HepG2 (cell line): ENCODE measurements around the gene NMUR1. TPM values are rescaled to one million over a fixed set of nuclear protein-coding genes. Genes with fewer than 3 reads are reported as not detected.

Source experiments
- ATRX ChIP-seq: sonication (generic); formaldehyde crosslinking; IDR thresholded peaks from 2 replicates; pipeline ENCODE4 v1.4.0; 2020; ENCODE audit warnings: missing genetic modification reagents, borderline replicate concordance
- CHD4 ChIP-seq: fragments of 200-600 bp; sonication (generic); IDR thresholded peaks from 2 replicates; pipeline ENCODE4 v1.7.0; 2017; ENCODE audit warnings: mild to moderate bottlenecking, low read length, borderline replicate concordance
- CTCF ChIP-seq: sonication (generic); formaldehyde crosslinking; IDR thresholded peaks from 2 replicates; pipeline ENCODE4 v1.5.0; 2020; ENCODE audit warnings: mild to moderate bottlenecking, missing genetic modification reagents, moderate library complexity
- HOXA7 ChIP-seq: sonication (generic); formaldehyde crosslinking; IDR thresholded peaks from 2 replicates; pipeline ENCODE4 v1.8.1; 2022; ENCODE audit warnings: mild to moderate bottlenecking, missing genetic modification reagents, moderate library complexity
- RNF219 ChIP-seq: sonication (generic); formaldehyde crosslinking; IDR thresholded peaks from 2 replicates; pipeline ENCODE4 v1.5.0; 2020; ENCODE audit warnings: mild to moderate bottlenecking, missing genetic modification reagents
- SMAD9 ChIP-seq: sonication (generic); formaldehyde crosslinking; IDR thresholded peaks from 2 replicates; pipeline ENCODE4 v1.5.1; 2020; ENCODE audit warnings: mild to moderate bottlenecking, missing genetic modification reagents
- SMC3 ChIP-seq: IDR thresholded peaks from 2 replicates; pipeline ENCODE4 v1.6.1; 2011; ENCODE audit warnings: low read length, improper control_type of control experiment
- STAG1 ChIP-seq: sonication (generic); formaldehyde crosslinking; IDR thresholded peaks from 2 replicates; pipeline ENCODE4 v1.4.0; 2020; ENCODE audit warnings: missing genetic modification reagents
- TEAD3 ChIP-seq: optimal IDR thresholded peaks from 2 replicates; pipeline ENCODE3; 2016; ENCODE audit warnings: borderline replicate concordance
- TRIM22 ChIP-seq: fragments of 450-650 bp; IDR thresholded peaks from 2 replicates; pipeline ENCODE4 v1.6.1; 2017
- ZBTB7B ChIP-seq: sonication (generic); formaldehyde crosslinking; IDR thresholded peaks from 2 replicates; pipeline ENCODE4 v1.4.0; 2020; ENCODE audit warnings: missing genetic modification reagents
- ZC3H13 ChIP-seq: sonication (generic); formaldehyde crosslinking; IDR thresholded peaks from 2 replicates; pipeline ENCODE4 v1.8.1; 2023; ENCODE audit warnings: mild to moderate bottlenecking, missing genetic modification reagents, moderate library complexity
- ZNF274 ChIP-seq: sonication (generic); formaldehyde crosslinking; IDR thresholded peaks from 2 replicates; pipeline ENCODE4 v1.5.1; 2020; ENCODE audit warnings: mild to moderate bottlenecking, missing genetic modification reagents
- ZNF292 ChIP-seq: sonication (generic); formaldehyde crosslinking; IDR thresholded peaks from 2 replicates; pipeline ENCODE4 v1.8.1; 2022; ENCODE audit warnings: mild to moderate bottlenecking, low read depth, missing genetic modification reagents, borderline replicate concordance
- ZNF687 ChIP-seq: sonication (generic); formaldehyde crosslinking; IDR thresholded peaks from 2 replicates; pipeline ENCODE4 v1.5.1; 2020; ENCODE audit warnings: mild to moderate bottlenecking, missing genetic modification reagents, moderate library complexity
- ZNF775 ChIP-seq: sonication (generic); formaldehyde crosslinking; IDR thresholded peaks from 2 replicates; pipeline ENCODE4 v1.4.0; 2020; ENCODE audit warnings: missing genetic modification reagents, mild to moderate bottlenecking, moderate library complexity, borderline replicate concordance
- ZNF891 ChIP-seq: sonication (generic); formaldehyde crosslinking; IDR thresholded peaks from 2 replicates; pipeline ENCODE4 v1.5.0; 2020; ENCODE audit warnings: mild to moderate bottlenecking, missing genetic modification reagents
- polyA plus RNA-seq, 8 experiments: library from polyadenylated mRNA; depleted of rRNA in 3 of 8; stranded (reverse) in 7 of 8; unstranded in 1 of 8; fragments of >200 nt; fragmentation: Illumina TruSeq in 4 of 8; extraction: Trizol in 4 of 8; gene quantifications; 2 replicates each; pipeline versions ENCODE4 v1.2.1 to v1.2.3, GENCODE V29; 2011 to 2016; ENCODE audit warnings: low read depth in 4 of 8, missing spikeins in 1 of 8, mixed read lengths in 1 of 8; ENCODE audit not compliant: insufficient read depth in 1 of 8
- total RNA-seq, 5 experiments: library from RNA; depleted of rRNA; stranded (reverse); fragments of >200 nt; fragmentation: Illumina TruSeq; extraction: Trizol; gene quantifications; 2 replicates each; pipeline ENCODE4 v1.2.3, GENCODE V29; 2016; ENCODE audit warnings: low read depth in 1 of 5

NMUR1 gene
- total and polyA plus RNA-seq, 2 of the 13 experiments (the other 11 are each of a cell fraction or from before 2014, with no cell fraction given) = not detected

- peak; percentile 25 for TF ChIP-seq ZNF687 (CRISPR knock-in tag)
- no peak for TF ChIP-seq ZBTB7B (CRISPR knock-in tag)
- no peak for TF ChIP-seq CHD4
- no peak for TF ChIP-seq ZC3H13 (CRISPR knock-in tag)
- no peak for TF ChIP-seq RNF219 (CRISPR knock-in tag)
- no peak for TF ChIP-seq TRIM22
- no peak for TF ChIP-seq ATRX (CRISPR knock-in tag)
- TF ChIP-seq ZNF891 (CRISPR knock-in tag) = peak; percentile 40; the same call in 1 of the 2 replicates
- TF ChIP-seq ZNF292 (CRISPR knock-in tag) = no peak
- no peak for TF ChIP-seq SMAD9 (CRISPR knock-in tag)
- peak; percentile 72 for TF ChIP-seq SMC3
- TF ChIP-seq TEAD3 (CRISPR knock-in tag) = peak; percentile 10
- TF ChIP-seq HOXA7 (CRISPR knock-in tag) = no peak
- peak; percentile 84 for TF ChIP-seq STAG1
- TF ChIP-seq ZNF775 = no peak
- peak; percentile 89 for TF ChIP-seq CTCF (CRISPR knock-in tag)
- no peak for TF ChIP-seq ZNF274 (CRISPR knock-in tag)
These were observed 27.4 kb upstream of the NMUR1 start (continued) for GRCh38 chr2:231557571-231558217.
